ENCODE results near the gene DDX39A. TPM values are rescaled to one million over a fixed set of nuclear protein-coding genes. Genes with fewer than 3 reads are reported as not detected.
A peak's percentile ranks its signal among the peaks of the same experiment; 100 is the strongest.
"Not testable (repeated sequence)": the region's sequence is repeated elsewhere in the genome, so short reads cannot be mapped to it uniquely, and the experiment has no call there.

The DDX39A gene
- total RNA-seq, 4 donors from 2014 or later: 53.3 to 89.7 (median 59.7) TPM

DNA sequence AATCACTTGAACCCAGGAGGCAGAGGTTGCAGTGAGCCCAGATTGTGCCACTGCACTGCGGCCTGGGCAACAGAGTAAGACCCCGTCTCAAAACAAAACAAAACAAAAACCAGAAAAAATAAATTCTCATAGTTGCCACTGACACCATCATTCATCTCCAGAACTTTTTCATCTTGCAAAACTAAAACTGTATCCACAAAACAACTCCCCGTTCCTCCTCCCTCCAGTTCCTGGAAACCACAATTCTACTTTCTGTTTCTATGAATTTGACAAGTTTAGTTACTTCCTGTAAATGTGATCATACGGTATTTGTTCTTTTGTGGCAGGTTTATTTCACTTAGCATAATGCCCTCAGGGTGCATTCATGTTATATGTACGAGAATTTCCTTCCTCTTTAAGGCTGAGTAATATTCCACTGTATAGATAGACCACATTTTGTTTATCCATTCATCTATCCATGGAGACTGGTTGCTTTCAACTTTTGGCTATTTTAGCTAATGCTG is 51.1 kb downstream of the DDX39A start:
- TF ChIP-seq, protein P1, sequence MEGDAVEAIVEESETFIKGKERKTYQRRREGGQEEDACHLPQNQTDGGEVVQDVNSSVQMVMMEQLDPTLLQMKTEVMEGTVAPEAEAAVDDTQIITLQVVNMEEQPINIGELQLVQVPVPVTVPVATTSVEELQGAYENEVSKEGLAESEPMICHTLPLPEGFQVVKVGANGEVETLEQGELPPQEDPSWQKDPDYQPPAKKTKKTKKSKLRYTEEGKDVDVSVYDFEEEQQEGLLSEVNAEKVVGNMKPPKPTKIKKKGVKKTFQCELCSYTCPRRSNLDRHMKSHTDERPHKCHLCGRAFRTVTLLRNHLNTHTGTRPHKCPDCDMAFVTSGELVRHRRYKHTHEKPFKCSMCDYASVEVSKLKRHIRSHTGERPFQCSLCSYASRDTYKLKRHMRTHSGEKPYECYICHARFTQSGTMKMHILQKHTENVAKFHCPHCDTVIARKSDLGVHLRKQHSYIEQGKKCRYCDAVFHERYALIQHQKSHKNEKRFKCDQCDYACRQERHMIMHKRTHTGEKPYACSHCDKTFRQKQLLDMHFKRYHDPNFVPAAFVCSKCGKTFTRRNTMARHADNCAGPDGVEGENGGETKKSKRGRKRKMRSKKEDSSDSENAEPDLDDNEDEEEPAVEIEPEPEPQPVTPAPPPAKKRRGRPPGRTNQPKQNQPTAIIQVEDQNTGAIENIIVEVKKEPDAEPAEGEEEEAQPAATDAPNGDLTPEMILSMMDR (IDR thresholded peaks at IDR 0.05): no peak
- TF ChIP-seq POLR2A (IDR thresholded peaks at IDR 0.05): no peak
- Histone ChIP-seq H3K36me3 (no peaks in the 10 kb centered on the region), H3K27ac (no peak overlapping the region), H3K4me1 (peaks cover 6 to 9% of the 10 kb centered on the region in 2 donors), H3K4me3 (replicated peaks in 1 of 3) (no peak overlapping the region), H3K27me3 (no peaks in the 10 kb centered on the region), H3K9me3 (no peaks in the 10 kb centered on the region)
- WGBS, 2 donors: 70 to 81% methylated on average over 5 of the region's 5 CpGs
- intact Hi-C loops (cut with DNase I): no loop called here
- no peak for DNase-seq

DNA sequence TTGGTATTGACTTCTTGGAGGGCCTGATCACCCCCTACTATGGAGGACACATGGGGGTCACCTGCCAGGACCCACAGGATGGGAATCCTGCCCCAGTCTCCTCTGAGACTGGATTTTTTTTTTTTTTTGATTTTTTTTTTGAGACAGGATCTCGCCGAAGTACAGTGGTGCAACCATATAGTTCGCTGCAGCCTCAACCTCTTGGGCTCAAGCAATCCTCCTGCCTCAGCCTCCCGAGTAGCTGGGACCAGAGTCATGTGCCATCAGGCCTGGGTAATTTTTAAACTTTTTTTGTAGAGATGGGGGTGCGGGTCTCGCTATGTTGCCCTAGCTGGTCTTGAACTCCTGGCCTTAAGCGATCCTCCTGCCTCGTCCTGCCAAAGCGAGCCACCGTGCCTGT is 52.1 kb downstream of the DDX39A start:
- DNase-seq: no peak
- Histone ChIP-seq H3K4me1 (peaks cover 6 to 9% of the 10 kb centered on the region in 2 donors), H3K36me3 (no peaks in the 10 kb centered on the region), H3K27ac (no peak overlapping the region), H3K9me3 (no peaks in the 10 kb centered on the region), H3K27me3 (no peaks in the 10 kb centered on the region), H3K4me3 (replicated peaks in 1 of 3) (no peak overlapping the region)
- no peak for TF ChIP-seq POLR2A (IDR thresholded peaks at IDR 0.05)
- TF ChIP-seq, protein P1 (IDR thresholded peaks at IDR 0.05): no peak
- intact Hi-C loops (cut with DNase I): no loop called here
- 95 to 97% methylated on average over 10 of the region's 10 CpGs for WGBS, 2 donors

- no peak overlapping the region for H3K27ac ChIP-seq
- H3K36me3 ChIP-seq: no peaks in the 10 kb centered on the region
- peaks cover 6 to 9% of the 10 kb centered on the region in 2 donors for H3K4me1 ChIP-seq
- H3K4me3 ChIP-seq (replicated peaks in 1 of 3): no peak overlapping the region
- DNase-seq: peak; percentile 69 to 76
- H3K9me3 ChIP-seq: no peaks in the 10 kb centered on the region
- WGBS, 2 donors: 8 to 22% methylated on average over 3 of the region's 3 CpGs
- TF ChIP-seq, protein P1 (IDR thresholded peaks at IDR 0.05): no peak
- no peak for TF ChIP-seq POLR2A (IDR thresholded peaks at IDR 0.05)
- intact Hi-C loops (cut with DNase I): no loop called here
- no peaks in the 10 kb centered on the region for H3K27me3 ChIP-seq
Observed at GRCh38 chr19:14366529-14366928, 52.6 kb downstream of the DDX39A start.

GRCh38 chr19:14364098-14364443 is 55.1 kb downstream of the DDX39A start:
- H3K4me1 ChIP-seq; intact Hi-C loops (cut with DNase I); H3K9me3 ChIP-seq; H3K36me3 ChIP-seq; DNase-seq; H3K27me3 ChIP-seq; H3K4me3 ChIP-seq (replicated peaks in 1 of 3): not testable (repeated sequence)
- WGBS, 2 donors: 71 to 79% methylated on average over 9 of the region's 9 CpGs
- peak overlapping the region in 1 of 3 donors; percentile 45 for H3K27ac ChIP-seq

- no peak for TF ChIP-seq POLR2A (IDR thresholded peaks at IDR 0.05)
- TF ChIP-seq, protein P1 (IDR thresholded peaks at IDR 0.05): no peak
- 8 to 14% methylated on average over 27 to 30 of the region's 35 CpGs for WGBS, 2 donors
- H3K27ac ChIP-seq: peak overlapping the region in 2 of 3 donors; percentile 30 to 45
- DNase-seq: peak; percentile 56 to 73
- H3K36me3 ChIP-seq: no peaks in the 10 kb centered on the region
- intact Hi-C loops (cut with DNase I): no loop called here
- H3K4me1 ChIP-seq: peaks cover 6 to 9% of the 10 kb centered on the region in 2 donors
- no peak overlapping the region for H3K4me3 ChIP-seq (replicated peaks in 1 of 3)
- no peaks in the 10 kb centered on the region for H3K27me3 ChIP-seq
- no peaks in the 10 kb centered on the region for H3K9me3 ChIP-seq
Observed at GRCh38 chr19:14363183-14364097, 55.7 kb downstream of the DDX39A start.
